ENCODE data around the gene ADAMTSL5. TPM values are rescaled to one million over a fixed set of nuclear protein-coding genes. Genes with fewer than 3 reads are reported as not detected.

ADAMTSL5 gene
- total RNA-seq, 4 donors from 2014 or later, result 2.6 to 3.7 (median 2.7) TPM; not detected in 1

- intact Hi-C loops (cut with DNase I; ENCODE audit: low total_unique reads), result no loop called here
- peaks cover 0 to 3% (median 0%) of the 10 kb centered on the region in 4 donors for H3K36me3 ChIP-seq
- H3K27me3 ChIP-seq, result peaks cover 80% of the 10 kb centered on the region
- TF ChIP-seq POLR2AphosphoS5 (IDR thresholded peaks at IDR 0.05) (no peak), EP300 (IDR thresholded peaks at IDR 0.05; ENCODE audit: low read depth) (no peak)
- peaks cover 33 to 58% (median 49%) of the 10 kb centered on the region in 4 donors for H3K4me1 ChIP-seq
- peak overlapping the region in 3 of 4 donors; percentile 1 to 45 (median 23) for H3K4me3 ChIP-seq
- no peaks in the 10 kb centered on the region for H3K9me3 ChIP-seq
- WGBS, 2 donors (ENCODE audit: low coverage in 1 of 2), result 4% methylated on average over 8 of the region's 28 CpGs; no CpG with 5 or more reads in 1 of the 2 donors
- no peak for DNase-seq
- in situ Hi-C loops (cut with MboI; ENCODE audit: low pct_ligation_motif_present in 1 of 4, low pct_unique_long_range_greater_than_20kb in 1 of 4, low sequenced_read_pairs in 3 of 4), result no loop called here
- H3K27ac ChIP-seq, result no peak overlapping the region
These were observed 41.8 kb downstream of the ADAMTSL5 start for GRCh38 chr19:1471010-1471514.

- in situ Hi-C loops (cut with MboI; ENCODE audit: low pct_ligation_motif_present in 1 of 4, low pct_unique_long_range_greater_than_20kb in 1 of 4, low sequenced_read_pairs in 3 of 4), result no loop called here
- H3K4me3 ChIP-seq, result peak overlapping the region in 3 of 4 donors; percentile 1 to 45 (median 23)
These were observed 42.4 kb downstream of the ADAMTSL5 start for GRCh38 chr19:1470305-1471009.

GRCh38 chr19:1470055-1470304 is 42.8 kb downstream of the ADAMTSL5 start:
- Histone ChIP-seq H3K9me3 (no peaks in the 10 kb centered on the region), H3K4me3 (peak overlapping the region in 2 of 4 donors; percentile 23 to 45), H3K4me1 (peaks cover 33 to 66% (median 54%) of the 10 kb centered on the region in 4 donors), H3K27me3 (peaks cover 90% of the 10 kb centered on the region), H3K27ac (no peak overlapping the region), H3K36me3 (no peaks in the 10 kb centered on the region)
- no peak for DNase-seq
- intact Hi-C loops (cut with DNase I; ENCODE audit: low total_unique reads) (no loop called here), in situ Hi-C loops (cut with MboI; ENCODE audit: low pct_ligation_motif_present in 1 of 4, low pct_unique_long_range_greater_than_20kb in 1 of 4, low sequenced_read_pairs in 3 of 4) (no loop called here)
- no CpG with 5 or more reads among the region's 22 CpGs for WGBS, 2 donors (ENCODE audit: low coverage in 1 of 2)
- TF ChIP-seq EP300 (IDR thresholded peaks at IDR 0.05; ENCODE audit: low read depth) (no peak), POLR2A (IDR thresholded peaks at IDR 0.05) (no peak), POLR2AphosphoS5 (IDR thresholded peaks at IDR 0.05) (no peak), CTCF (IDR thresholded peaks at IDR 0.05) (no peak)

More at GRCh38 chr19:1470305-1471009, 42.4 kb downstream of the ADAMTSL5 start:
- H3K4me1 ChIP-seq, result peaks cover 33 to 65% (median 52%) of the 10 kb centered on the region in 4 donors
- no peak overlapping the region for H3K27ac ChIP-seq
- TF ChIP-seq POLR2AphosphoS5 (IDR thresholded peaks at IDR 0.05) (no peak), EP300 (IDR thresholded peaks at IDR 0.05; ENCODE audit: low read depth) (no peak), CTCF (IDR thresholded peaks at IDR 0.05) (no peak), POLR2A (IDR thresholded peaks at IDR 0.05) (no peak)
- intact Hi-C loops (cut with DNase I; ENCODE audit: low total_unique reads), result no loop called here
- DNase-seq, result peak; percentile 67
- WGBS, 2 donors (ENCODE audit: low coverage in 1 of 2), result 2% methylated on average over 43 of the region's 67 CpGs; no CpG with 5 or more reads in 1 of the 2 donors
- no peaks in the 10 kb centered on the region for H3K9me3 ChIP-seq
- H3K36me3 ChIP-seq, result no peaks in the 10 kb centered on the region
- peaks cover 85% of the 10 kb centered on the region for H3K27me3 ChIP-seq

GRCh38 chr19:1469255-1470054 is 43.4 kb downstream of the ADAMTSL5 start:
- no peak overlapping the region for H3K27ac ChIP-seq
- no peak for DNase-seq
- intact Hi-C loops (cut with DNase I; ENCODE audit: low total_unique reads) (no loop called here), in situ Hi-C loops (cut with MboI; ENCODE audit: low pct_ligation_motif_present in 1 of 4, low pct_unique_long_range_greater_than_20kb in 1 of 4, low sequenced_read_pairs in 3 of 4) (no loop called here)
- peaks cover 33 to 66% (median 54%) of the 10 kb centered on the region in 4 donors for H3K4me1 ChIP-seq
- H3K27me3 ChIP-seq, result peaks cover 92% of the 10 kb centered on the region
- H3K36me3 ChIP-seq, result no peaks in the 10 kb centered on the region
- no peaks in the 10 kb centered on the region for H3K9me3 ChIP-seq
- peak overlapping the region in 2 of 4 donors; percentile 23 to 45 for H3K4me3 ChIP-seq
- no peak for TF ChIP-seq EP300 (IDR thresholded peaks at IDR 0.05; ENCODE audit: low read depth)
- no peak for TF ChIP-seq POLR2A (IDR thresholded peaks at IDR 0.05)
- TF ChIP-seq POLR2AphosphoS5 (IDR thresholded peaks at IDR 0.05), result no peak
- TF ChIP-seq CTCF (IDR thresholded peaks at IDR 0.05), result no peak
- WGBS, 2 donors (ENCODE audit: low coverage in 1 of 2), result 2% methylated on average over 18 of the region's 117 CpGs; no CpG with 5 or more reads in 1 of the 2 donors

Data from transverse colon (tissue), 4 donors.